Measurements from ENCODE around the gene RPL7A. TPM values are rescaled to one million over a fixed set of nuclear protein-coding genes. Genes with fewer than 3 reads are reported as not detected.

The RPL7A gene
- total and polyA plus RNA-seq, 2 of the 13 experiments (the other 11 are each of a cell fraction or from before 2014, with no cell fraction given), result 2,401 to 2,938 TPM

GRCh38 chr9:133375116-133375723 is 27.2 kb downstream of the RPL7A start (continued):
- TF ChIP-seq, protein P1, sequence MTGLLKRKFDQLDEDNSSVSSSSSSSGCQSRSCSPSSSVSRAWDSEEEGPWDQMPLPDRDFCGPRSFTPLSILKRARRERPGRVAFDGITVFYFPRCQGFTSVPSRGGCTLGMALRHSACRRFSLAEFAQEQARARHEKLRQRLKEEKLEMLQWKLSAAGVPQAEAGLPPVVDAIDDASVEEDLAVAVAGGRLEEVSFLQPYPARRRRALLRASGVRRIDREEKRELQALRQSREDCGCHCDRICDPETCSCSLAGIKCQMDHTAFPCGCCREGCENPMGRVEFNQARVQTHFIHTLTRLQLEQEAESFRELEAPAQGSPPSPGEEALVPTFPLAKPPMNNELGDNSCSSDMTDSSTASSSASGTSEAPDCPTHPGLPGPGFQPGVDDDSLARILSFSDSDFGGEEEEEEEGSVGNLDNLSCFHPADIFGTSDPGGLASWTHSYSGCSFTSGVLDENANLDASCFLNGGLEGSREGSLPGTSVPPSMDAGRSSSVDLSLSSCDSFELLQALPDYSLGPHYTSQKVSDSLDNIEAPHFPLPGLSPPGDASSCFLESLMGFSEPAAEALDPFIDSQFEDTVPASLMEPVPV (CRISPR knock-in tag; IDR thresholded peaks at IDR 0.05), result peak; percentile 75; the same call in 1 of the 2 replicates
- TF ChIP-seq, protein P2, sequence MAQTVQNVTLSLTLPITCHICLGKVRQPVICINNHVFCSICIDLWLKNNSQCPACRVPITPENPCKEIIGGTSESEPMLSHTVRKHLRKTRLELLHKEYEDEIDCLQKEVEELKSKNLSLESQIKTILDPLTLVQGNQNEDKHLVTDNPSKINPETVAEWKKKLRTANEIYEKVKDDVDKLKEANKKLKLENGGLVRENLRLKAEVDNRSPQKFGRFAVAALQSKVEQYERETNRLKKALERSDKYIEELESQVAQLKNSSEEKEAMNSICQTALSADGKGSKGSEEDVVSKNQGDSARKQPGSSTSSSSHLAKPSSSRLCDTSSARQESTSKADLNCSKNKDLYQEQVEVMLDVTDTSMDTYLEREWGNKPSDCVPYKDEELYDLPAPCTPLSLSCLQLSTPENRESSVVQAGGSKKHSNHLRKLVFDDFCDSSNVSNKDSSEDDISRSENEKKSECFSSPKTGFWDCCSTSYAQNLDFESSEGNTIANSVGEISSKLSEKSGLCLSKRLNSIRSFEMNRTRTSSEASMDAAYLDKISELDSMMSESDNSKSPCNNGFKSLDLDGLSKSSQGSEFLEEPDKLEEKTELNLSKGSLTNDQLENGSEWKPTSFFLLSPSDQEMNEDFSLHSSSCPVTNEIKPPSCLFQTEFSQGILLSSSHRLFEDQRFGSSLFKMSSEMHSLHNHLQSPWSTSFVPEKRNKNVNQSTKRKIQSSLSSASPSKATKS (CRISPR knock-in tag; IDR thresholded peaks at IDR 0.05), result no peak
- no peak for TF ChIP-seq ZNF225 (CRISPR knock-in tag; IDR thresholded peaks at IDR 0.05)
- no peak for TF ChIP-seq NPAS2 (CRISPR knock-in tag; IDR thresholded peaks at IDR 0.05; ENCODE audit: borderline replicate concordance)
- 0 out of 2 replicates have a peak, but pooled peaks have one; percentile 32 for TF ChIP-seq FOXJ3 (CRISPR knock-in tag; IDR thresholded peaks at IDR 0.05; ENCODE audit: borderline replicate concordance)
- TF ChIP-seq ISX (CRISPR knock-in tag; conservative IDR thresholded peaks at IDR 0.05), result peak; percentile 50; the same call in 1 of the 2 replicates
- TF ChIP-seq, protein P3, sequence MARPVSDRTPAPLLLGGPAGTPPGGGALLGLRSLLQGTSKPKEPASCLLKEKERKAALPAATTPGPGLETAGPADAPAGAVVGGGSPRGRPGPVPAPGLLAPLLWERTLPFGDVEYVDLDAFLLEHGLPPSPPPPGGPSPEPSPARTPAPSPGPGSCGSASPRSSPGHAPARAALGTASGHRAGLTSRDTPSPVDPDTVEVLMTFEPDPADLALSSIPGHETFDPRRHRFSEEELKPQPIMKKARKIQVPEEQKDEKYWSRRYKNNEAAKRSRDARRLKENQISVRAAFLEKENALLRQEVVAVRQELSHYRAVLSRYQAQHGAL (CRISPR knock-in tag; IDR thresholded peaks at IDR 0.05; ENCODE audit: not compliant biosample characterization), result no peak
- TF ChIP-seq MTERF4 (CRISPR knock-in tag; IDR thresholded peaks at IDR 0.05), result no peak
- no peak; the same call in 1 of the 2 replicates for TF ChIP-seq TAF1 (CRISPR knock-in tag; IDR thresholded peaks at IDR 0.05)
- TF ChIP-seq ZNF773 (CRISPR knock-in tag; IDR thresholded peaks at IDR 0.05; ENCODE audit: borderline replicate concordance), result 0 out of 2 replicates have a peak, but pooled peaks have one; percentile 25
- peak; percentile 29; the same call in 1 of the 2 replicates for TF ChIP-seq ZNF746 (CRISPR knock-in tag; IDR thresholded peaks at IDR 0.05)
- TF ChIP-seq FOXO1 (CRISPR knock-in tag; IDR thresholded peaks at IDR 0.05), result peak; percentile 31; the same call in 1 of the 2 replicates
- TF ChIP-seq, protein P4, sequence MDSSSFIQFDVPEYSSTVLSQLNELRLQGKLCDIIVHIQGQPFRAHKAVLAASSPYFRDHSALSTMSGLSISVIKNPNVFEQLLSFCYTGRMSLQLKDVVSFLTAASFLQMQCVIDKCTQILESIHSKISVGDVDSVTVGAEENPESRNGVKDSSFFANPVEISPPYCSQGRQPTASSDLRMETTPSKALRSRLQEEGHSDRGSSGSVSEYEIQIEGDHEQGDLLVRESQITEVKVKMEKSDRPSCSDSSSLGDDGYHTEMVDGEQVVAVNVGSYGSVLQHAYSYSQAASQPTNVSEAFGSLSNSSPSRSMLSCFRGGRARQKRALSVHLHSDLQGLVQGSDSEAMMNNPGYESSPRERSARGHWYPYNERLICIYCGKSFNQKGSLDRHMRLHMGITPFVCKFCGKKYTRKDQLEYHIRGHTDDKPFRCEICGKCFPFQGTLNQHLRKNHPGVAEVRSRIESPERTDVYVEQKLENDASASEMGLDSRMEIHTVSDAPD (CRISPR knock-in tag; IDR thresholded peaks at IDR 0.05), result no peak
- TF ChIP-seq, protein P5, sequence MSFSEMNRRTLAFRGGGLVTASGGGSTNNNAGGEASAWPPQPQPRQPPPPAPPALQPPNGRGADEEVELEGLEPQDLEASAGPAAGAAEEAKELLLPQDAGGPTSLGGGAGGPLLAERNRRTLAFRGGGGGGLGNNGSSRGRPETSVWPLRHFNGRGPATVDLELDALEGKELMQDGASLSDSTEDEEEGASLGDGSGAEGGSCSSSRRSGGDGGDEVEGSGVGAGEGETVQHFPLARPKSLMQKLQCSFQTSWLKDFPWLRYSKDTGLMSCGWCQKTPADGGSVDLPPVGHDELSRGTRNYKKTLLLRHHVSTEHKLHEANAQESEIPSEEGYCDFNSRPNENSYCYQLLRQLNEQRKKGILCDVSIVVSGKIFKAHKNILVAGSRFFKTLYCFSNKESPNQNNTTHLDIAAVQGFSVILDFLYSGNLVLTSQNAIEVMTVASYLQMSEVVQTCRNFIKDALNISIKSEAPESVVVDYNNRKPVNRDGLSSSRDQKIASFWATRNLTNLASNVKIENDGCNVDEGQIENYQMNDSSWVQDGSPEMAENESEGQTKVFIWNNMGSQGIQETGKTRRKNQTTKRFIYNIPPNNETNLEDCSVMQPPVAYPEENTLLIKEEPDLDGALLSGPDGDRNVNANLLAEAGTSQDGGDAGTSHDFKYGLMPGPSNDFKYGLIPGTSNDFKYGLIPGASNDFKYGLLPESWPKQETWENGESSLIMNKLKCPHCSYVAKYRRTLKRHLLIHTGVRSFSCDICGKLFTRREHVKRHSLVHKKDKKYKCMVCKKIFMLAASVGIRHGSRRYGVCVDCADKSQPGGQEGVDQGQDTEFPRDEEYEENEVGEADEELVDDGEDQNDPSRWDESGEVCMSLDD (CRISPR knock-in tag; IDR thresholded peaks at IDR 0.05; ENCODE audit: borderline replicate concordance), result peak; percentile 84; the same call in 1 of the 2 replicates
- no peak for TF ChIP-seq ZNF703 (CRISPR knock-in tag; IDR thresholded peaks at IDR 0.05; ENCODE audit: borderline replicate concordance)
- peak; percentile 51 for TF ChIP-seq GATAD1 (CRISPR knock-in tag; IDR thresholded peaks at IDR 0.05)
- TF ChIP-seq ZNF672 (CRISPR knock-in tag; IDR thresholded peaks at IDR 0.05), result no peak
- TF ChIP-seq RARG (CRISPR knock-in tag; IDR thresholded peaks at IDR 0.05; ENCODE audit: low read depth), result no peak
- TF ChIP-seq SAP130 (CRISPR knock-in tag; IDR thresholded peaks at IDR 0.05; ENCODE audit: low read depth), result peak; percentile 70

Measured in HepG2 (cell line).